Upper lobe of left lung (tissue), 6 donors: Measurements from ENCODE around the gene SH3BP5. TPM values are rescaled to one million over a fixed set of nuclear protein-coding genes. Genes with fewer than 3 reads are reported as not detected.

ENCODE experiments used
- ATAC-seq, 2 donors: fragments of 200-7000 bp; cut with Tn5 transposase; one replicate each; pipeline ENCODE4 v1.9.1; 2022; ENCODE audit warnings: mild to moderate bottlenecking in 2 of 2, moderate library complexity in 2 of 2; ENCODE audit not compliant: low FRiP score in 2 of 2
- DNase-seq, 2 donors: peaks; one replicate each; pipeline ENCODE4 v3.0.0-alpha.2; 2019 to 2020
- H3K27ac ChIP-seq, 4 donors: fragments of 200-600 bp; sonication (generic); one replicate each; pipeline ENCODE4 v1.5.1; 2016 to 2019
- H3K27me3 ChIP-seq, 4 donors: fragments of 200-600 bp; sonication (generic); one replicate each; pipeline ENCODE4 v1.5.1; 2017 to 2019
- H3K36me3 ChIP-seq, 4 donors: fragments of 200-600 bp; sonication (generic); one replicate each; pipeline ENCODE4 v1.5.1; 2016 to 2019
- H3K4me1 ChIP-seq, 4 donors: fragments of 200-600 bp; sonication (generic); one replicate each; pipeline ENCODE4 v1.5.1; 2018 to 2019
- H3K4me3 ChIP-seq, 4 donors: fragments of 200-600 bp; sonication (generic); one replicate each; pipeline ENCODE4 v1.5.1; 2017 to 2019; ENCODE audit warnings: mild to moderate bottlenecking in 2 of 4, moderate library complexity in 1 of 4
- H3K9me3 ChIP-seq, 4 donors: fragments of 200-600 bp; sonication (generic); one replicate each; pipeline ENCODE4 v1.5.1; 2018 to 2019
- CTCF ChIP-seq, 6 experiments: fragments of 450-650 bp in 4 of 6; fragments of 200-600 bp in 2 of 6; sonication (generic) in 2 of 6; IDR thresholded peaks; one replicate each; pipeline ENCODE4 v1.5.1; 2016 to 2019; ENCODE audit warnings: antibody characterized with exemption in 6 of 6
- EP300 ChIP-seq, 4 donors: sonication (generic); formaldehyde crosslinking; IDR thresholded peaks; one replicate each; pipeline ENCODE4 v1.5.1; 2017; ENCODE audit warnings: antibody characterized with exemption in 4 of 4, control low read depth in 2 of 4
- POLR2A ChIP-seq, 4 donors: fragments of 450-650 bp; IDR thresholded peaks; one replicate each; pipeline ENCODE4 v1.5.1; 2016 to 2017; ENCODE audit warnings: antibody characterized with exemption in 4 of 4, mild to moderate bottlenecking in 2 of 4
- POLR2AphosphoS5 ChIP-seq, 2 donors: sonication (generic); formaldehyde crosslinking; IDR thresholded peaks; one replicate each; pipeline ENCODE4 v1.5.1; 2017; ENCODE audit warnings: antibody characterized with exemption in 2 of 2
- WGBS, 2 donors: methylation state at CpG; one replicate each; pipeline ENCODE4 v1.1.5; 2017 to 2018; 5-methylcytosine and 5-hydroxymethylcytosine counted together
- total RNA-seq, 6 donors: library from RNA; depleted of rRNA in 4 of 6; stranded (reverse); fragments of >200 nt in 4 of 6; gene quantifications; one replicate each; pipeline versions ENCODE4 v1.1.0 to v1.2.1, GENCODE V29; 2016 to 2021
- donor health status: DM: no; HTN: no; CAD: no; lungs with moderate emphysema.
- donor health status: DM: no; HTN: yes; CAD: no; lungs with severe emphysema.

The SH3BP5 gene
- total RNA-seq, 6 donors from 2014 or later, result 83.8 to 150 (median 94.7) TPM

DNA sequence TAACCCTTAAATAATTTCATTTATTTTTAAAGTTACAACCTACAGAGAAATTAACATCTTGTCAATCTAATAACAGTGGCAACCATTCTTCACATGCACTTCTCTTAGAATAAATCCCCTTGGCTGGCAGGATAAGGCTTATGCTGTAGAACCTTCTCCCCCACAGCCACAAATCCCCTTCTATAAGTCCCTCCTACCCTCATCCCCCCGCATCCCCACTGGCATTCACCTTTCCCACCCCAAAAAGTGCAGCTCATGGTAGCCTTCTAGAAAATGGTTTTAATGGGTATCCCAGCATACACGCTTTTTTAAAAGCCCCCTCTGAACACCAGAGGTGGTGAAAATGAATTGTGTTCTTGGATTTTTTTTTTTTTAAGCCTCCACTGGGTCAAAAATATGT, 77.2 kb downstream of the SH3BP5 start:
- peak overlapping the region in 1 of 4 donors; percentile 49 for H3K27ac ChIP-seq
- no peak overlapping the region for H3K4me3 ChIP-seq
- H3K27me3 ChIP-seq, result no peaks in the 10 kb centered on the region
- ATAC-seq (no peak), DNase-seq (no peak)
- H3K9me3 ChIP-seq, result no peaks in the 10 kb centered on the region
- no peak for TF ChIP-seq POLR2A (IDR thresholded peaks at IDR 0.05)
- no peak for TF ChIP-seq POLR2AphosphoS5 (IDR thresholded peaks at IDR 0.05)
- TF ChIP-seq CTCF (IDR thresholded peaks at IDR 0.05), result no peak
- no peak for TF ChIP-seq EP300 (IDR thresholded peaks at IDR 0.05)
- H3K4me1 ChIP-seq, result peaks cover 0 to 5% (median 3%) of the 10 kb centered on the region in 4 donors
- H3K36me3 ChIP-seq, result peaks cover 23 to 98% (median 71%) of the 10 kb centered on the region in 4 donors
- WGBS, 2 donors, result 92 to 98% methylated on average over 2 of the region's 2 CpGs

GRCh38 chr3:15253023-15253697, 79.2 kb downstream of the SH3BP5 start:
- Histone ChIP-seq H3K27ac (no peak overlapping the region), H3K4me3 (no peak overlapping the region), H3K27me3 (no peaks in the 10 kb centered on the region), H3K9me3 (no peaks in the 10 kb centered on the region), H3K36me3 (peaks cover 16 to 96% (median 66%) of the 10 kb centered on the region in 4 donors), H3K4me1 (peaks cover 0 to 5% (median 3%) of the 10 kb centered on the region in 4 donors)
- TF ChIP-seq POLR2AphosphoS5 (IDR thresholded peaks at IDR 0.05), result no peak
- TF ChIP-seq EP300 (IDR thresholded peaks at IDR 0.05), result no peak
- WGBS, 2 donors, result 78 to 80% methylated on average over 7 of the region's 7 CpGs
- ATAC-seq, result no peak
- DNase-seq, result no peak

GRCh38 chr3:15246186-15246585, 86.2 kb downstream of the SH3BP5 start:
- TF ChIP-seq POLR2AphosphoS5 (IDR thresholded peaks at IDR 0.05), result no peak
- TF ChIP-seq POLR2A (IDR thresholded peaks at IDR 0.05), result no peak
- no peak for TF ChIP-seq CTCF (IDR thresholded peaks at IDR 0.05)
- no peak for TF ChIP-seq EP300 (IDR thresholded peaks at IDR 0.05)
- H3K27me3 ChIP-seq, result no peaks in the 10 kb centered on the region
- peaks cover 24 to 98% (median 59%) of the 10 kb centered on the region in 4 donors for H3K36me3 ChIP-seq
- no peak overlapping the region for H3K27ac ChIP-seq
- ATAC-seq (no peak), DNase-seq (no peak)
- H3K4me1 ChIP-seq, result no peaks in the 10 kb centered on the region
- H3K9me3 ChIP-seq, result no peaks in the 10 kb centered on the region
- WGBS, 2 donors, result 96 to 100% methylated on average over 2 of the region's 2 CpGs
- no peak overlapping the region for H3K4me3 ChIP-seq

DNA sequence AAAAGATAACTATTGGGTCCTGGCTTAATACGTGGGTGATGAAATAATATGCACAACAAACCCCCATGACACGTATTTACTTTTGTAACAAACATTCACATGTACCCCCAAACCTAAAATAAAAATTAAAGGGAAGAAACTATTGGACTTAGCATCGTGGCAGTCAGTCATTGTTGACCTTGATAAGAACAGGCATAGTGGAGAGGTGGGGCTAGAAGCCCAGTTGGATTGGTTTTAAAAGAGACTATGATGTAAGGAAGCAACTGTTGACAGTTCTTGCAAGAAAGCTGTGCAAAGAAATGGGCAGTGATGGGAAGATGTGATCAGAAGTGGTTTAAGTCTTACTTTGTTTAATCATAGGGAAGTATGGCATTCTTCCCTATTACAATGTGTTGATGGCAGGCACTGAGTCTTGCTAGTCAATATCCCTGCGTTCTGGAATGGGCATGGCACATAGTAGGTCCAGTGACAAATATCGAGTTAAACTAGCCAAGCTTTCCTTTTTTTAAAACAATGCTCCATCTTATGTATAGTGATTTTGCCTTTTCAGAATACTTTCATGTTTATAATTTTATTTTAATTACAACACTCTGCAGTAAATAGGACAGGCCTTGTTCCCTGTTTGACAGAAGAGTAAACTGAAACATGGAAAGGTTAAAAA, 88.4 kb downstream of the SH3BP5 start:
- H3K4me1 ChIP-seq, result no peaks in the 10 kb centered on the region
- DNase-seq (no peak), ATAC-seq (no peak)
- H3K9me3 ChIP-seq, result no peaks in the 10 kb centered on the region
- peaks cover 35 to 98% (median 57%) of the 10 kb centered on the region in 4 donors for H3K36me3 ChIP-seq
- H3K4me3 ChIP-seq, result no peak overlapping the region
- no peaks in the 10 kb centered on the region for H3K27me3 ChIP-seq
- no peak overlapping the region for H3K27ac ChIP-seq
- TF ChIP-seq EP300 (IDR thresholded peaks at IDR 0.05), result no peak
- no peak for TF ChIP-seq POLR2AphosphoS5 (IDR thresholded peaks at IDR 0.05)
- no peak for TF ChIP-seq CTCF (IDR thresholded peaks at IDR 0.05)
- no peak for TF ChIP-seq POLR2A (IDR thresholded peaks at IDR 0.05)
- WGBS, 2 donors, result 84 to 88% methylated on average over 5 of the region's 5 CpGs

- TF ChIP-seq CTCF (IDR thresholded peaks at IDR 0.05) (peak in 1 of 6 experiments; percentile 10), EP300 (IDR thresholded peaks at IDR 0.05) (no peak), POLR2A (IDR thresholded peaks at IDR 0.05) (no peak), POLR2AphosphoS5 (IDR thresholded peaks at IDR 0.05) (no peak)
- Histone ChIP-seq H3K27me3 (no peaks in the 10 kb centered on the region), H3K36me3 (peaks cover 28 to 95% (median 45%) of the 10 kb centered on the region in 4 donors), H3K27ac (no peak overlapping the region), H3K4me1 (no peaks in the 10 kb centered on the region), H3K4me3 (no peak overlapping the region), H3K9me3 (no peaks in the 10 kb centered on the region)
- ATAC-seq, result peak in 1 of 2 donors; percentile 47
- DNase-seq, result no peak
- WGBS, 2 donors, result 87 to 92% methylated on average over 1 of the region's 1 CpG
Measured at GRCh38 chr3:15241341-15241740, 91.0 kb downstream of the SH3BP5 start.
